ENCODE data around the gene HTR4. TPM values are rescaled to one million over a fixed set of nuclear protein-coding genes. Genes with fewer than 3 reads are reported as not detected.

HTR4 gene
- total RNA-seq, 2 experiments from 2014 or later, result not detected

GRCh38 chr5:148645527-148645926 lies 8.8 kb downstream of the HTR4 start:
- no peak overlapping the region for H3K4me3 Mint-ChIP-seq
- CTCF ChIA-PET, result interaction anchor here (1.5 kb wide), 1 partner anchor 85 kb away, joined by 4 read pairs; no protein-coding TSS in a partner anchor
- ATAC-seq (no peak), DNase-seq (no peak)
- H3K4me1 Mint-ChIP-seq (ENCODE audit: low read depth), result no peaks in the 10 kb centered on the region
- H3K9me3 Mint-ChIP-seq, result no peaks in the 10 kb centered on the region
- POLR2A ChIA-PET, result no interaction called here
- no peak for TF ChIP-seq CTCF (IDR thresholded peaks at IDR 0.05)
- H3K27ac Mint-ChIP-seq, result no peak overlapping the region
- H3K36me3 Mint-ChIP-seq (ENCODE audit: low read depth), result no peaks in the 10 kb centered on the region
- intact Hi-C loops (cut with micrococcal nuclease), result no loop called here
- H3K27me3 Mint-ChIP-seq, result peaks cover 19% of the 10 kb centered on the region

- Mint-ChIP-seq H3K4me1 (ENCODE audit: low read depth) (no peaks in the 10 kb centered on the region), H3K27me3 (peaks cover 16% of the 10 kb centered on the region), H3K9me3 (no peaks in the 10 kb centered on the region), H3K27ac (no peak overlapping the region), H3K4me3 (no peak overlapping the region), H3K36me3 (ENCODE audit: low read depth) (no peaks in the 10 kb centered on the region)
- DNase-seq, result no peak
- ChIA-PET CTCF (interaction anchor here (1.4 kb wide), 1 partner anchor 89 kb away, joined by 6 read pairs; no protein-coding TSS in a partner anchor), POLR2A (interaction anchor here (0.9 kb wide), 1 partner anchor 196 kb away, joined by 3 read pairs; no protein-coding TSS in a partner anchor)
- ATAC-seq, result no peak
- no peak for TF ChIP-seq CTCF (IDR thresholded peaks at IDR 0.05)
- intact Hi-C loops (cut with micrococcal nuclease), result no loop called here
These were observed 12.6 kb downstream of the HTR4 start for GRCh38 chr5:148641735-148642134.

GRCh38 chr5:148640471-148640870 lies 13.9 kb downstream of the HTR4 start:
- H3K27me3 Mint-ChIP-seq, result peaks cover 13% of the 10 kb centered on the region
- DNase-seq (no peak), ATAC-seq (no peak)
- intact Hi-C loops (cut with micrococcal nuclease), result no loop called here
- ChIA-PET CTCF (interaction anchor here (1.2 to 1.4 kb wide), 2 partner anchors 12 to 91 kb away, joined by 5 to 6 read pairs; no protein-coding TSS in a partner anchor), POLR2A (no interaction called here)
- no peak overlapping the region for H3K27ac Mint-ChIP-seq
- TF ChIP-seq CTCF (IDR thresholded peaks at IDR 0.05), result no peak
- H3K4me3 Mint-ChIP-seq, result no peak overlapping the region
- no peaks in the 10 kb centered on the region for H3K36me3 Mint-ChIP-seq (ENCODE audit: low read depth)
- H3K9me3 Mint-ChIP-seq, result no peaks in the 10 kb centered on the region
- H3K4me1 Mint-ChIP-seq (ENCODE audit: low read depth), result no peaks in the 10 kb centered on the region

- Mint-ChIP-seq H3K4me1 (ENCODE audit: low read depth) (no peaks in the 10 kb centered on the region), H3K36me3 (ENCODE audit: low read depth) (no peaks in the 10 kb centered on the region), H3K27me3 (peaks cover 16% of the 10 kb centered on the region), H3K9me3 (no peaks in the 10 kb centered on the region), H3K27ac (no peak overlapping the region), H3K4me3 (no peak overlapping the region)
- ChIA-PET CTCF (no interaction called here), POLR2A (no interaction called here)
- TF ChIP-seq CTCF (IDR thresholded peaks at IDR 0.05), result no peak
- intact Hi-C loops (cut with micrococcal nuclease), result no loop called here
- DNase-seq, result no peak
- no peak for ATAC-seq
These were observed 15.2 kb downstream of the HTR4 start for GRCh38 chr5:148639081-148639480.

- no peak for TF ChIP-seq CTCF (IDR thresholded peaks at IDR 0.05)
- Mint-ChIP-seq H3K27me3 (peaks cover 13% of the 10 kb centered on the region), H3K36me3 (ENCODE audit: low read depth) (no peaks in the 10 kb centered on the region), H3K9me3 (no peaks in the 10 kb centered on the region), H3K4me1 (ENCODE audit: low read depth) (peaks cover 9% of the 10 kb centered on the region), H3K27ac (no peak overlapping the region), H3K4me3 (no peak overlapping the region)
- CTCF ChIA-PET, result interaction anchor here (1.5 kb wide), 1 partner anchor 95 kb away, joined by 4 read pairs; no protein-coding TSS in a partner anchor
- DNase-seq (no peak), ATAC-seq (no peak)
- intact Hi-C loops (cut with micrococcal nuclease), result no loop called here
- POLR2A ChIA-PET, result no interaction called here
These were observed 18.0 kb downstream of the HTR4 start for GRCh38 chr5:148636353-148636752.

All from activated CD8-positive, alpha-beta T cell treated with anti-CD3 and anti-CD28 coated beads for 36 hours (primary cell).